CD4-positive, alpha-beta T cell treated with Interleukin-2 at 100 ng/mL for 4 hours (primary cell): Measurements from ENCODE around the gene KDM6B.
A peak's percentile ranks its signal among the peaks of the same experiment; 100 is the strongest.
"Not testable (repeated sequence)": the region's sequence is repeated elsewhere in the genome, so short reads cannot be mapped to it uniquely, and the experiment has no call there.

Experiments used
- DNase-seq: peaks from one replicate; pipeline ENCODE4 v3.0.0-alpha.2; 2020; ENCODE audit warnings: low spot score

Gene KDM6B

DNA sequence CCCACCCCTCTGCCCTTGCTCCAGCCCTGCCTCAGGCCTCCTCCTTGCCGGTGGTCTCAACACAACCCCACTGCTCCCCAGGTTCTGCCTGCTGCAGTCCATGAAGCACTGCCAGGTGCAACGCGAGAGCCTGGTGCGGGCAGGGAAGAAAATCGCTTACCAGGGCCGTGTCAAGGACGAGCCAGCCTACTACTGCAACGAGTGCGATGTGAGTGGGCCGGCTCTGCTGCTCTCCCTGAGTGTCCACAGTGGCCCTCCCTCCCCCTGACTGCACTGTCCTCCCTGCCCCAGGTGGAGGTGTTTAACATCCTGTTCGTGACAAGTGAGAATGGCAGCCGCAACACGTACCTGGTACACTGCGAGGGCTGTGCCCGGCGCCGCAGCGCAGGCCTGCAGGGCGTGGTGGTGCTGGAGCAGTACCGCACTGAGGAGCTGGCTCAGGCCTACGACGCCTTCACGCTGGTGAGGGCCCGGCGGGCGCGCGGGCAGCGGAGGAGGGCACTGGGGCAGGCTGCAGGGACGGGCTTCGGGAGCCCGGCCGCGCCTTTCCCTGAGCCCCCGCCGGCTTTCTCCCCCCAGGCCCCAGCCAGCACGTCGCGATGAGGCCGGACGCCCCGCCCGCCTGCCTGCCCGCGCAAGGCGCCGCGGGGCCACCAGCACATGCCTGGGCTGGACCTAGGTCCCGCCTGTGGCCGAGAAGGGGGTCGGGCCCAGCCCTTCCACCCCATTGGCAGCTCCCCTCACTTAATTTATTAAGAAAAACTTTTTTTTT lies 19.1 kb downstream of the KDM6B start:
- DNase-seq = no peak

DNA sequence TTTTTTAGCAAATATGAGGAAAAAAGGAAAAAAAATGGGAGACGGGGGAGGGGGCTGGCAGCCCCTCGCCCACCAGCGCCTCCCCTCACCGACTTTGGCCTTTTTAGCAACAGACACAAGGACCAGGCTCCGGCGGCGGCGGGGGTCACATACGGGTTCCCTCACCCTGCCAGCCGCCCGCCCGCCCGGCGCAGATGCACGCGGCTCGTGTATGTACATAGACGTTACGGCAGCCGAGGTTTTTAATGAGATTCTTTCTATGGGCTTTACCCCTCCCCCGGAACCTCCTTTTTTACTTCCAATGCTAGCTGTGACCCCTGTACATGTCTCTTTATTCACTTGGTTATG lies 19.6 kb downstream of the KDM6B start:
- no peak for DNase-seq

DNA sequence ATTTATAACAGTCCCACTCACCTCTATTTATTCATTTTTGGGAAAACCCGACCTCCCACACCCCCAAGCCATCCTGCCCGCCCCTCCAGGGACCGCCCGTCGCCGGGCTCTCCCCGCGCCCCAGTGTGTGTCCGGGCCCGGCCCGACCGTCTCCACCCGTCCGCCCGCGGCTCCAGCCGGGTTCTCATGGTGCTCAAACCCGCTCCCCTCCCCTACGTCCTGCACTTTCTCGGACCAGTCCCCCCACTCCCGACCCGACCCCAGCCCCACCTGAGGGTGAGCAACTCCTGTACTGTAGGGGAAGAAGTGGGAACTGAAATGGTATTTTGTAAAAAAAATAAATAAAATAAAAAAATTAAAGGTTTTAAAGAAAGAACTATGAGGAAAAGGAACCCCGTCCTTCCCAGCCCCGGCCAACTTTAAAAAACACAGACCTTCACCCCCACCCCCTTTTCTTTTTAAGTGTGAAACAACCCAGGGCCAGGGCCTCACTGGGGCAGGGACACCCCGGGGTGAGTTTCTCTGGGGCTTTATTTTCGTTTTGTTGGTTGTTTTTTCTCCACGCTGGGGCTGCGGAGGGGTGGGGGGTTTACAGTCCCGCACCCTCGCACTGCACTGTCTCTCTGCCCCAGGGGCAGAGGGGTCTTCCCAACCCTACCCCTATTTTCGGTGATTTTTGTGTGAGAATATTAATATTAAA lies 20.2 kb downstream of the KDM6B start:
- no peak for DNase-seq

DNA sequence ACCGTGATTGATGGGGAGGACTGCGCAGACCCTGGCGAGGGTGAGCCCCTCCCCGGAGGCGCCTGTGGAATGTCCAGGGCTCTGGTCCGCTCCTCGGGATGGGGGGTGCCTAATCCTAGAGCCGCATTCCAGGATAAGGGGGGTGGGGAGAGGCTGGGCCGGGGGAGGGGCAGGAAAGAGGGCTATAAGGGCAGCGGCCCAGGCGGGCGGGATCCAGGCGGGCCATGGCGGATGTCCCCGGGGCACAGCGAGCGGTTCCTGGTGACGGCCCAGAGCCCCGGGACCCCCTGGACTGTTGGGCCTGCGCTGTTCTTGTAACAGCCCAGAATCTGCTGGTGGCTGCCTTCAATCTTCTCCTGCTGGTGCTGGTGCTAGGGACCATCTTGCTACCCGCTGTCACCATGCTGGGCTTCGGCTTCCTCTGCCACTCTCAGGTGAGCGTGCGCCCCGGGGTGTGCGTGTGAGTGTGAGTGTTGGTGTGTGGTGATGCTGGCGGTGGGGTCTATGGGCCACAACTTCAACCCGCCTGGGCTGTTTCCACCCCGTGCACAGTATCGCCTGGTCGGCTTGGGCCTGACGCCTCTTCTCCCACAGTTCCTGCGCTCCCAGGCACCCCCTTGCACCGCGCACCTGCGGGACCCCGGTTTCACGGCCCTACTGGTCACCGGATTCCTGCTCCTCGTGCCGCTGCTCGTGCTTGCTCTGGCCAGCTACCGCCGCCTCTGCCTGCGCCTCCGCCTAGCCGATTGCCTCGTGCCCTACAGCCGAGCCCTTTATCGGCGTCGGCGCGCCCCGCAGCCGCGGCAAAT lies 21.0 kb downstream of the KDM6B start, which contains the start of gene TMEM88:
Gene TMEM88 (plus strand): TSS at position 216 of the 809 bp plus-strand sequence. CDS start 9 bp downstream, at position 225.
- no peak for DNase-seq

DNA sequence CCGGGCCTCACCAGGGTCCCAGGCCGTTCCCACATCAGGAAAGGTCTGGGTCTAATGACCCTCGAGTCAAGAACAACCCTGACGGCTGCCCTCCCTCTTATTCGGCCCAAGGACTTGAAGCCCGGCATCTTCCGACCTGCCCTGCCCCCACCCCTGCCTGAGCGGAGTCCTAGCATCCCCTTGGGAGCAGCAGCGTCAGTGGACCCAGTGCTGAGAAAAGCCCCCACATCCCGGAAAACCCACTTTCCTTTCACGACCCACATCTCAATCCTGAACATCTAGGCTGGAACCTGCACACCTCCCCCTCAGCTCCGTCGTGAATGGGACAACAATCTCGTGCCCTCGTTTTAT lies 21.6 kb downstream of the KDM6B start:
- DNase-seq = no peak

DNA sequence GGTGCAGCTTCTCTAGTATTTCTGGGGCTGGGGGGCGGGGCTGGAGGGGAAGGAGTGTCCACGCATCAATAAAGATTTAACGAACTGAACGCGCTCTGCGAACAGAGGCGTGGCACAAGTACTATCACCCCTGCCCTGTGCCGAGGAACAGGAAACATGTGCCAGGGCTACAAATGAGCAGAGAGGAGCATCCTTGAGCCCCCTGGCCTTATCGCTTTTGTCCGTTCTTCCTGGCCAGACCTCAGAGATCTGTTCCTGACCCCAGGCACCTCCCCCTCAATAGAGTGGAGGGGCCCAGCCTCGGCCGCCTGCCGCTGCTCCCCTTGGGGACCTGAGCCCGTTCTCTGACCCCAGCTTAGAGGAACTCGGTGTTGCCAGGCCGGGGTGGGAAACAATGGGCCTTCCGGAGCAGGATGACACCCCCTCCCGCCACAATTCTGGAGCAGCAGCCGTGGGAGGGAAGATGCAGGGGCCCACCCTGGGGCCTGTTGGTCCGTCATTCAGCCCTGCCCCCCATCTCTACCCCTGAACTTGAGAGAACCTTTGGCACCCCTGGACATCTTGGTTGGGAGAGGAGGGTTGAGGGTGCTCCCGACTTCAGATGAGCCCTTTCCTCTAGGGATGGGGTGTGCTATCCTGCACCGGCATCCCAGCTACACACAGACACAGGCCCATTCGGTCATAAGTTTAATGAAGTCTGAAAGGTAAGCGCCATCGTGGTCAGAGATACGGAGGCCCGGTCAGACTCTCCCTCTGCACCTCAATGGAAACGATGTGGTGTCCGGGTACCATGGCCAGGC lies 22.2 kb downstream of the KDM6B start:
- DNase-seq = peak; percentile 17

DNA sequence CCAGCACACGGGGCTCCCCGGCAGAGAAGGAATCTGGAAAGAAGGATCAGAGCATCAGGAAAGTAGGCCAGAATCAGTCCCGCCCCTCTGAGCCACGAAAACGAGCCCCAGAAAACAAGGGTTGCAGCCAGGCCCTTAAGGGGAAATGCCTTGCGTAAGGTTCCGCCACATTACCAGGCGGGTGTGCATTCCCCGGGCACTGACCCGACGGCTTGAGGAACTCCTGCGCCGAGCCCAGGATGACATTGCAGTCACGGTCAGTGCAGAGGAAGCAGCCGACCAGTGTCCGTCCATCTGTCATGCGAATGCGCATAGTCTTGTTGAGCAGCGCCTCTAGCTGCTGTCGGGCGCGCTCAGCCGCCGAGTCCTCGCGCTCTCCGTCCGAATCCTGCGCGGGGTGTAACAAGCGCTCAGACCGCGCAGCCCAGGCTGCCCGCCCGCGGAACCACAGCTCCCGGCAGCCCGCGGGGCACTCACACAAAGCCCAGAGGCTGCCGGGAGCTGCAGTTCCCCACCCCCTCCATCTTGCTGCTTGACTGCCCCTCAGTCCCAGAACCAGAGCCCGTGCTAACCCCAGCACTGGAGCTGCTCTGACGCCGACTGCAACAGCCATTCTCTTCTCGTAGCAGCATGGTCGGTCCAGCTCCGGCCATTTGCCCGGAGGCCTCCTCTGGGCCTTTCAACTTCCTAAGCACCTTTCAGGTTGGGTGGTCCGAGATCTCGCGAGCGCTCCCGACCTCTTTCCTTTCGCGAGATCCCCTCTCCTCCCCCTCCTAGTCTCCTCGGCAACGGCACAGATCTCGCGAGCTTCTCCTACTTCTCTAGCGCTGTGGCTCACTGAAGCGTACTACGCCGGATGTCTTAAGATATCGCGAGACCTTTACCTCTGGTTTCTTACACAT lies 23.0 kb downstream of the KDM6B start, which contains the start of gene NAA38:
Gene NAA38 (minus strand): TSS at position 749 of the 902 bp plus-strand sequence. CDS start 96 bp downstream, at position 653.
- peak; percentile 97 for DNase-seq

DNA sequence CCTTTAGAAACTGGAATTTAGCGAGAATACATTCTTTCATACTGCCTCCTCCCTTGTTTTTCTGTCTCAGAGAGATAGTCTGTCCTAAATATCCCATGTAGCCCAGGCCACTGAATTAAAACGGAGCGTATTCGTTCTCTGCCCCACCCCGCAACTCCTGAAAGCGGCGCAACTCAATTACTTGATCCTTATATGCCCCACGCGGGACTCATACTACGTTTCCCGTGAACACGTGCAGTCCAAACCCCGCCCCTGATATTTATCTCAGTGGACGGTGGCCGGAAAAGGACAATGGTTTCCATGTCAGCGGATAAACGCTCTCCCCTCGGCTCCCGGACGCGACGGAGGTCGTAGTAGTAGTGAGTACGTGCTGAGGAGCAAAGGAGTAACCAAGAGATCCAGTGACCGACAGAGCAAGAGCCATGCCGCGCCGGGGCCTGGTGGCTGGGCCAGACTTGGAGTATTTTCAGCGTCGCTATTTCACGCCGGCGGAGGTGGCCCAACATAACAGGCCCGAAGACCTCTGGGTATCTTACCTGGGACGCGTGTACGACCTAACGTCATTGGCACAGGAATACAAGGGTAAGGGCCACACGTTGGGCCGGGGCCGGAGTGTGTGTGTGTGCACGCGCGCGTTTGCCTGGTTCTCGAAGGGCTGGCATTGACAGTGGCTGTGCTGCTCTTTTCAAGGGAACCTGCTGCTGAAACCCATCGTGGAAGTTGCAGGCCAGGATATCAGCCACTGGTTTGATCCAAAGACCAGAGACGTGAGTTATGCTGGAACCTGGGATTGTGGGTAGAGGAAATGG lies 23.9 kb downstream of the KDM6B start, which contains the start of gene CYB5D1:
Gene CYB5D1 (plus strand): TSS at position 291 of the 809 bp plus-strand sequence. CDS start 132 bp downstream, at position 423.
- peak; percentile 96 for DNase-seq

DNA sequence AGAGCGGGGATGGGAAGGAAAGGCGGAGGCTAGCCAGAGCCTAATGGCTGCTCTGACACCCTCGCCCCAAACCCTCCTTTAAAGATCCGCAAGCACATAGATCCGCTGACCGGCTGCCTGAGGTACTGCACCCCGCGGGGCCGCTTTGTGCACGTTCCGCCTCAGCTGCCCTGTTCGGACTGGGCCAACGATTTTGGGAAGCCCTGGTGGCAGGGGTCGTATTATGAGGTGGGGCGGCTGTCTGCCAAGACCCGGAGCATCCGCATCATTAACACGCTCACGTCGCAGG lies 24.4 kb downstream of the KDM6B start:
- DNase-seq = peak; percentile 33

DNA sequence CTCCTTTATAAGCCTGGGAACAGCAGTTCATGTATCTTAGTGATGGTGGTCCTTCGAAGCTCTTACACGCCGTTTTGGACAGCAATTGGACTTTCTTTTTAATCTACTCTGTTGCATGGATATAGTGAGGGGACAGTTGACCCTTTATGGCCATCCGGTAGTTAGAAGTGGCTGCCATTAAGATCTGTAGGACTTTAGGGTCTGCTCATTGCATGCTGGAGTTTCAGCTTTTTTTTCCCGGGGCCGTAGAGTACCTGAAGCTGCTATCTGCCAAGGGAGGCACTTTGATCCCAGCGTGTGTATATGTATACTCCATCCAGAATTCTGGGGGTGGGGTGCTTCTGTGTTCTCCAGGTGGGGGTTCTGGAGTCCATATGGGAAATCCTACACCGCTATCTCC lies 25.0 kb downstream of the KDM6B start:
- DNase-seq = no peak

DNA sequence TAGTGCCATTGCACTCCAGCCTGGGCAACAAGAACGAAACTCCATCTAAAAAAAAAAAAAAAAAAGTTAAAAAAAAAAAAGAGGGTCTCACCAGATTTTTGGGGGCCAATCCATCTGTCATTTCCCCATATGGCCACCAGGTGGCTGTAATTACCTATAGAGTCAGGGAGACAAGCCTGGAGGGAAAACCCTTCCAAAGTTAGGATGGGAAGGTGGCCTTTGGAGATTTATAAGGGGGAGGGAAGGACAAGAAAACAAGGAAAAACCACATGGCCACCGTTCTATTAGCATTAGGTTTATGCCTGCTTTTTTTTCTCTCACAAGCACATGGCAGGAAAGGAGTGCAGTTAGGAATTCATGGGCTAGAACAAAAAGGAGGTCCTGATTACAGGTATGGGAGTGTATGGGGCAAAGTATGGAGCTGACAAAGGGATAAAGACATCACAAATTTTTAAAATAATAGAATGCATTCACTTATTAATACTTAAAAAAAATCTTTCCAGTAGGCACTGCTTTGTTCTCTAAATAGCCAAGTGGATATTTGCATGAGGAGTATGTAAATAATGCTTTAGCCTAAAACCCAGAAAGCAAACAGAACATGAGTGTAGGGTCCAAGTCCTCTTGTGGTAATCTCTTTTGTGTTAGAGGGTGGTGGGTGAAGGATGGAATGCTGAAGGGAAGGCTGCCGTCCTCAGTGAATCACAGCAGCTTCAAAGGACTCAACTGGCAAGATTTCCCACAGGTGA lies 28.8 kb downstream of the KDM6B start:
- DNase-seq = peak; percentile 62

DNA sequence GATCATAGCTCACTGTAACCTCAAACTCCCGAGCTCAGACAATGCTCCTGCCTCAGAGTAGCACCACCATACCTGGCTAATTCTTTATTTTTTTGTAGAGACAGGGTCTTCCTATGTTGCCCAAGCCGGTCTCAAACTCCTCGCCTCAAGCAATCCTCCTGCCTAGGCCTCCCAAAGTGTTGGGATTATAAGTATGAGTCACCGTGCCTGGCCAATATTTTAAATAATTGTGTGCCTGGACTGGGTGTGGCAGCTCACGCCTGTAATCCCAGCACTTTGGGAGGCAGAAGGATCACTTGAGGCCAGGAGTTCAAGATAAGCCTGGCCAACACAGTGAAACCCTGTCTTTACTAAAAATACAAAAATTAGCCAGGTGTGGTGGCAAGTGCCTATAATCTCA lies 30.4 kb downstream of the KDM6B start:
- not testable (repeated sequence) for DNase-seq

DNA sequence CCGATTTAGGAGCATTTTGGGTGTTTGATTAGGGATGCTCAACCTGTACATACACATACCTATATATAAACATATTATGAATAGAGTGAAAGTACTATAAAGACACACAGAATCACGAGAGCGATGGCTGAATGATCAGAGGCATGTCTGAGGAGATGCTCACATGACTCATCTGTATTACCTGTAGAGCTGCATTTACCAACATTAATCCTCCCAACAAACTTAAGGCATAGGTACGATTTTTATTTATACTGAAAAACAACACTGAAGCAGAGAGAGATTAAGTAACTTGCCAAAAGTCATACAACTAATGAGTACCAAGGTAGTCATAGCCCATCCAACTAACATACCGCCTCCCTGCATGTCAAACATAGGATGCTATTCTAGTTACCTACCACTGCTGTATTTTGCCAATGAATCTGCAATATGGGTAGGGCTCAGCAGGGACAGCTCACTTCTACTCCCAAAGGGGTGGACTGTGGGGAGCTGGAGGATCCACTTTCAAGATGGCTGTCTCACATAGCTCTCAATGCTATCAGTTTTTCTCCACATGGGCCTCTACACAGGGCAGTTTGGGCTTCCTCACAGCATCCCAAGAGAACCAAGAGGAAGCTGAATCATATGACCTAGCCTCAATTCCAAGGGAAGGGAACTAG lies 31.1 kb downstream of the KDM6B start:
- no peak for DNase-seq

DNA sequence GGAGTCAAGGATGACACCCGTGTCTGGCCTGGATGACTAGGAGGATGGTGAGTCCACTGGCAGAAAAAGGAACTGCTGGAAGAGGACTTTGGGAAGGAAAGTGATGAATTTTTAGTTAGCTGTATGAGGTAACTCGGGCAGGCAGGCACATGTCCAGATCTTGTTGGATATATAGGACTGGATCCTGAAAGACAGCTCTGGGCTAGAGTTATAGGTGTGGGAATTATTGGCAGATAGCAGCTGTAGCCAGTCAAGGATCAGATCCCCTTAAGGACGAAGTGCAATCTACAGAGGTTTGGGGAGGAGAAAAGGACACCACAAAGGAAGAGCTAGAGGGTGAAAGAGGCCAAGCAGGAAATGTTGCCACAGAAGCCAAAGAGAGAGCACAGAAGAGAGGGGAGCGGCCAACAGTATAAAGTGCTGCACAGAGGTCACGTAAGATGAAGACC lies 33.9 kb downstream of the KDM6B start:
- DNase-seq = peak; percentile 20

DNA sequence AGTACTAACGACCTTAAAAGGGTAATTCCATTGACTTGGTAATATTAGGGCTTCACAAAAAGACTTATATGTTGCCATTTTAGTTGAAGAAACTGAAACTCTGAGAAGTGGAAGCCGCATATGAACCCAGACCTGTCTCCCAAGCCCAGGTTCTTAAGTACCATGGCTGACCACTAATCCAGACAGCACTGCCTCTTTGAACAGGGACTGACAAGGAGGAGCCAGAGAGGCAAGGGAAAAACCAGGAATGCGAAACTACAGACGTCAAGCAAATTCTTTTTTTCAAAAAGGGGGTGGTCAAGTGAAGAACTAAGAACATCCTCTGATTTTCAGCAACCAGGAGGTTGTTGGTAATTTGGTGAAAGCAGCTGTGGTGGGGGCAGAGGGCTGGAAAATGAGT lies 39.0 kb downstream of the KDM6B start:
- no peak for DNase-seq

DNA sequence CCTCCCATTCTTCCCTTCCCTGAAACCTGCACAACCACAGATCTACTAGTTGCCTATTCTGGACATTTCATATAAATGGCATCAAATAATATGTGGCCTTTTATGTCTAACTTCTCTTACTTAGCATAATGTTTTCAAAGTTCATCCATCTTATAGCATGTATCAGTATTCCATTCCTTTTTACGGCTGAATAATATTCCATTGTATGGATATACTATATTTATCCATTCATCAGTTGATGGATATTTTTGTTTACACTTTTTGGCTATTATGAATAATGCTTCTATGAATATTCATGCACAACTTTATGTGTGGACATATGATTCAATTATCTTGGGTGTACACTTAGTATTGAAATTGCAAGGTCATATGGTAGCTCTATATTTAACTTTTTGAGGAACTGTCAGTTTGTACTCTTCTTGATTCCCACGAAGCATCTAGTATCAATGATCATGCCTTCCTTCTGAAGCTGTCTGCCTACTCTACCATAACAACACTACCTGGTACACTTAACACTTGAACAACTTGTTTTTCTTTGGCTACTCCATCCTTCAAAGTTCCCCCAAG lies 41.9 kb downstream of the KDM6B start:
- DNase-seq = no peak

DNA sequence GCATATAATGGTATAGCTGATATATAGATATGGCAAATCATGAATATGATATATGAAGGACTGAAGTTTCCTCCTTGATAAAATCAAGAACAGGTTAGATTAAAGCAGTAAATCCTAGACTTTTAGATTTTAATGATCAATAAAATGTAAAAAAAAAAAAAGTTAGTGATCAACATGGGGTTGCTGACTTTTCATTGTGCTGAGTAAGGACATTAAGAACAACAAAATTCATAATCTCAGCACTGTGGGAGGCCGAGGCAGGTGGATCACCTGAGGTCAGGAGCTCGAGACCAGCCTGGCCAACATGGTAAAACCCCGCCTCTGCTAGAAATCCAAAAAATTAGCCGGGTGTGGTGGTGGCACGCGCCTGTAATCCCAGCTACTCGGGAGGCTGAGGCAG lies 44.2 kb downstream of the KDM6B start:
- DNase-seq = no peak
